Activated CD4-positive, alpha-beta T cell treated with anti-CD3 and anti-CD28 coated beads, Interleukin-2, amount 50 U/mL, for 16 hours (primary cell): ENCODE data around the gene KRT83.
A peak's percentile ranks its signal among the peaks of the same experiment; 100 is the strongest.

Source experiments
- DNase-seq: peaks from one replicate; pipeline ENCODE4 v3.0.0-alpha.2; 2020

The KRT83 gene

GRCh38 chr12:52331039-52331438 lies 9.8 kb upstream of the KRT83 start:
- DNase-seq = no peak

DNA sequence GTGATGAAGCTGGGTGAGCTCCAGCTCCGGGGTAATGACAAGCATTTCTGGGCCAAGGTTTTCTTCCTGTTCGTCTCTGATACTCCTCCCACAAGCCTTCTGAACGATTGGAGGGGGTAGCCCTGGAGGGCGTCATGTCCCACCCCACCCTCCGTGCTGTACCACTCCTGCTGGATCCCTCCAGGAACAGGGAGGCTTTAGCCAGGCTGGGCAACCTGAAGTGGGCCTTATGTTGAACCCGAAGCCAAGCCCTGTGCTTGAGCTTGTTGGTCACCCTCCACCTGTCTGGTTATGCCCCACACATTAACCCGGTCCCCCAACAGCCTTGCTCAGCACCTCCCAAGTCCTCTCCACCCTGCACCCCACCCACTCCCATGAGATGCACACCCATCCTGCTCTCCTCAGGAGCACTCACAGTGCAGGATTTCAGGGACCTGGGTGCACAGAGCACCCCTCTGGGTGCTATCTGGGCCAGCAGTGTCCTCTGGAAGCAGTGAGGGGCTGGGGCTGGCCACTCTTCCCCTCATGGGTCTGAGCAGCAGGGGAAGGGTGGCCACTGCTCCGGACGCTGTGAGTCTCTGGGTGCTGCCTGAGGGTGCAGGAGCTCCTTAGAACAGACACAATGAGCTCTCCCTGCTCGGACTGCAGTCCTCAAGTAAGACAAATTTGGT lies 6.8 kb upstream of the KRT83 start:
- DNase-seq = no peak

GRCh38 chr12:52327052-52327829 lies 6.0 kb upstream of the KRT83 start:
- peak; percentile 91 for DNase-seq

DNA sequence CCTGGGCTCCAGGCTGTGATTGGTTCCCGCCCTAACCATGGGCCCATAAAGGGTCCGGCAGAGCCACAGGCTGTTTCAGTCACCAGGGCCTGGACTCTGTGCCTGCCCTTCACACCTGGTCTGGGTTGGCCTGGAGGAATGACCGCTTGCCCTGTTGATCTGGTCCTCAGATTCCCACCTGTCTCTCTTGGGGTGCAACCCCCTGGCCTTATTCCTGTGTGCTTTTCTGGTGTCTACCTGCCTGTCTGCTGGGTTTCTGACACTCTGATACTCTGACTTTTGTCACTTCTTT lies 2.9 kb upstream of the KRT83 start:
- no peak for DNase-seq

DNA sequence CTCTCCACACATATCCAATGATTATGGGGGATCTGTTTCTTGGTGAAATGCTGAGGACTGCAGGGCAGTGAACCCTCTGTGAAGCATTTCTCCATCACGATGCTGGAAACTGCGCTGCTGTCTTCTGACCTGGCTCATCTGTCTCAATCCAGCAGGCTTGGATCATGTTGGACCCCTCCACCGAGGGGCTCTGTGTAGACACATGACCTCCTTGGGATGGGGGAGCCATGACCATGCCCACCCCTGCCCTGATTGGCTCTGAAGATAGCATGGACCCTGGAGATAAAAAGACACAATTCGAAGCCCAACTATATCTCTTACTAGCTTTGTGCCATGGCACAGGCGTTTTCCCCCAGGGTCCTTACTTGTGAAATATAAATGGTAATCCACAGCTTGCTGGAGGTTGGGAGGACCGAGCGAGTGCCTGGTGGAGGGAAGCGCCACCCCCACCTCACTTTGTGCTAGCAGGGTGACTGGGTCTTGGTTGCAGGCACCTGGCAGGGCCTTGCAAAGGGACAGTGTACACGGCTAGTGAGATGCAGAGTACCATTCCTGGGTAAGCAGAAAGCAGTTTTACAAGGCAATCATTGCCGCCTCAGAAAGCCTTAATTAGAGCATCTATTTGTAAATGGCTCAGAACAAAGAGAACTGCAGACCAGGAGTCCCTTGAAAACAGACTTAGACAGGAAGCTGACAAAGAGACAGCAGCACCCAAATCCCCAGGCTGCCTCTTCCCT lies 2.4 kb upstream of the KRT83 start:
- DNase-seq = no peak

DNA sequence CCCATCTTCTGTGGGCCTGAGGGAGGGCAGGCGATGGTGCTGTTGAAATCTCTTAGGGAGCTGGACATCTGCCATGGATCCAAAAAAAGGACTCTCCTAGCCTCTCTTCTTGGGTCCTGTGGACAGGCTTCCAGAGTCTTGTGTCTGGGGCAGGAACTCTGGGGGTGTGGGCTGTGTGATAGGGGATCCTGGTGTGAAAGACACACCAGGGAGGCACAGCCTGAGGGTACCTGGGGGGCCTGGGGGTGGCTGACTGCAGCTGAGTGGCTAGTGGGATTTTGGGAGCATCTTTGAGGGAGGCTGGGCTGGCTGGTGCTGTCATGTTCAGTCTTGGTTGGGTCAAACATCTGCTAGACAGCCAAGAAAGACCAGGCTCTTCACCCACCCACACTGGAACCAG lies 1.8 kb upstream of the KRT83 start:
- DNase-seq = no peak

- no peak for DNase-seq
Measured at GRCh38 chr12:52322069-52322468, 871 bp upstream of the KRT83 start.

GRCh38 chr12:52321418-52321817 lies 220 bp upstream of the KRT83 start:
- no peak for DNase-seq

DNA sequence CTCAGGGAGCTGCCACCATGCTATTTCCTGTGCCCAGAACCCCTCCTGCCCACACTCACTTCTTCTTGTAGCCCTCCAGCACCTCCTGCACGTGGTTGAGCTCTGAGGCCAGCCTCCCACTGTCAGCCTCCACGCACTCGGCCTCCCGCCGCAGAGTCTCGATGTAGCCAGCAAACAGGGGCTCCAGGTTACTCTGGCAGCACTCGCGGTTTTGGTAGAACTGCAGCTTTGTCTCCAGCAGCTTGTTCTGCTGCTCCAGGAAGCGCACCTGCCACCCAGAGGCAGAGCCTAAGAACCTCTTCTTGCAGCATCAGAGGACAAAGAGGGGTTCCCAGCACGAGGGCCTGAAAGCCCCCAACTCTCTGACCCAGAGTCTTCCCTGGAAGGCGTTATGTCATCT lies 2.1 kb downstream of the KRT83 start:
- DNase-seq = no peak

GRCh38 chr12:52318241-52318990 lies 2.8 kb downstream of the KRT83 start:
- no peak for DNase-seq

DNA sequence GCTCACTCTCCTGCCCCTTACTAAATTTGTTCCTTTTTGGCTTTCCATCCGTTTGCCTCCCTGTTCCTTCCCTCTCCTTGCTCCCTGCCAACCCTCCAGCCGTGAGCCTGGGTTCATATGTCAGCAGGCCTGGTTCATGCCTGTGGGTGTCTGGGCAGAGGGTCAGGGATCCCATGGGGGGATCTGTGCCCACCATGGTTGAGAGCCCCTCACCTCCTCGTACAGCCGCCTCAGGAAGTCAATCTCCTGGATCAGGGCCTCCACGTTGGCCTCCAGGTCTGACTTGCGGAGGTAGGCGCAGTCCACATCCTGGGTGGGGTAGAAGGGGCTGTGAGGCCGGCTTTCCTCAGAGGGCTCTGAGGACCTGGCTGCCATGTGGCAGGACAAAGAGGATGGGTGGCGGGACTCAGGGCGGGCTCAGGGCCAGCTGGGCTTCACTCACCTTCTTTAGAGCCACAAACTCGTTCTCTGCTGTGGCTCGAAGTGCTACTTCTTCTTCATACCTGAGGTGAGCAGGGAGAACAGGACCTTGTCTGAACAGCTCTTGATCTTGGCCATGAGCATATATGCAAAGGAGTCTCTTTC lies 3.6 kb downstream of the KRT83 start:
- DNase-seq = no peak

DNA sequence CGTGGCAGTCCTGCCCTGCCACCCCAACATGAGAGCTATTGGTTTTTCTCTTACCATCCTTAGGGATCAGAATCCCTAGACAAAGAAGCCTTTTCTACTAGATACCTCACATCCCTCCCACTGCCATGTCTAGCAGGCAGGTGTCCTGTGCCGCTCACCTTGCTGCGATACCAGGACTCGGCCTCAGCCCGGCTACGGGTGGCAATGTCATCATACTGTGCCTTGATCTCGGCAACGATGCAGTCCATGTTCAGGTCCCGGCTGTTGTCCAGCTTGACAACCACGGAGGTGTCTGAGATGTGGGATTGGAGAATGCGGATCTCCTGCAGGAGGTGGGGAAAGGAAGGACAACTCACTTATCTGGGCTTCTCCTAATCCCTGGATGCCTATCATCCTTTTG lies 4.5 kb downstream of the KRT83 start:
- DNase-seq = no peak

- DNase-seq = no peak
Measured at GRCh38 chr12:52316290-52316689, 4.9 kb downstream of the KRT83 start.

GRCh38 chr12:52315721-52316120 lies 5.5 kb downstream of the KRT83 start:
- peak; percentile 33 for DNase-seq

DNA sequence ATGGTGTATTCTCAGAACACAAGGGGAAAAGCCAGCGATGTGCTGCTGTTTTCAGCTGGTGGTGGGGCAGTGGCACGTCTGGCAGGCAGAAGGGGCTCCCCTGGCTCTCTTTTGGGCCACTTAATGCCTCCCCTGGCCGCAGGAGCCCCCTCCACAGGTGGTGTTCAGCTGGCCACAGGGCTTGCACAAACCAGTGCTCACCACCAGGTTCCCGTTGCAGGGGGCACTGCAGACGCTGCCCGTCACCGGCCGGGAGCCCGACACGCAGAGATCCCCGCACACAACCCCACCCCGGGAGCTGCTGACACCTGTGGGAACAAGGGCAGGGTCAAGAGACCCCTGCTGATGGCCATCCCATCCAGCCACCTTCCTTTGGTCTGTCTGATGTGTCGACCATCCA lies 6.7 kb downstream of the KRT83 start:
- no peak for DNase-seq

DNA sequence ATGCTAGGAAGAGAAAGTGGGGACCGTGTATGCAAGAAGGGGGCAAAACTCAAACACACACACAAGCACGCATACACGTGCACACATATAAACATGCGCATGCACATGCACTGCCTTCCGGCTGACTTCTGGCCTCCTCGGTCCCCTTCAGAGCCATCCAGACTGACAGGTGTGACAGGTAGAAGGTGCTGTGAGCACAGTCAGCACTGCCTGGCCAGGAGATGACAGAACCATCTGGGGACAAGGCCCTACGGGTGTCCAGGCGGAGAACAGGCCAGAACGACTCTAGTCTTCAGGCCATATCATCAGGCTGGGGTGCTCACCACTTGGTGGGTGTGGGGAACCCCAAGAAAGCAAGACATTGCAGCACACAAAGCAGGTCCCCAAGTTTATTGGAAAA lies 7.3 kb downstream of the KRT83 start:
- no peak for DNase-seq

GRCh38 chr12:52313461-52313860 lies 7.7 kb downstream of the KRT83 start:
- DNase-seq = no peak

DNA sequence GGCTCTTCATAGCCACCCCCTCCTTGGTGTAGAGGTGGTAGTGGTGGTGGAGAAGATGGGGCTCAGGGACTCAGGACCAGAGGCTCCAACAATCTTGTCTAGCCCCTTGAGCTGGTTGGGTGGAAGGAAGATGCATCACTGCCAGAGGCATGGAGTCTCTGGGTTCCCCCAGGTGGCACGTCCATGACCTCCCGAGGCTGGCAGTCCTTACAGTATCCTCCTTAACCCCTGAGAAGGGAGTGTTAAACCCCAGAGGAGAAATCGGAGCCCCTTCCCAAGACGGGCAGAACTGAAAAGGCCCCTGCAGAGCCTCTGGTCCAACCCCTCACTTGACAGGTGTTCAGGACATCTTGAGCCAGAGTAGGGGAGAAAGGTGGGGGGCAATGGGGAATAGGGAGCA lies 9.1 kb downstream of the KRT83 start:
- DNase-seq = no peak

GRCh38 chr12:52311285-52311648 lies 9.9 kb downstream of the KRT83 start:
- no peak for DNase-seq

DNA sequence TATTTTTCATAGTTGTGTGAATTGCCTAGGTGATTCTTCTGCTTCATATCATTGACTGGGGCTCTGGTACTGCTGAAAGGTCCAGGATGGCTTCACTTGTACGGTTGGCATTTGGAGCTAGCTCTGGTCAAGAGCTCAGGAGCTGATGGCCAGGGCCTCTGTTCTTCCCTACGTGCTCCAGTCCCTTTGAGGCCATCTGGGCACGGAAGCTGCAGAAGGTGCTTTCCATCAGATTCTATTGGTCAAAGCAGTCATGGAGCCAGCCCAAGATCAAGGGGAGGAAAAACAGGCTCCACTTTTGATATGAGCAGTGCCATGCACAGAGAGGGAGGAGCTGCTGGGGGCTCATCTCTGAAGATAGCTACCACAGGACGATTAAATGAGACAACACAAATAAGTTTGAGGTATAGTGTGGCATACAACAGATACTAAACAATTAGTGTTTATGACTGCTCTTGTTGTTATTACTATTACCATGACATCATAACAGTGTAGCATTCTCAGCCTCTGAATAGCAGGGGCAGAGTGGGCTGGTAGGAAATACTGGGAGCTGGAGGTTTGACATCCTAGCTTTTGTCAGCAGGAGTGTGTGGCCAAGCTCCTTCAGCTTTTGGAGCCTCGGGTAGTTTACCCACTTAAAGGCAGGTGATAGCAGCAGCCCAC lies 10.4 kb downstream of the KRT83 start:
- DNase-seq = no peak

DNA sequence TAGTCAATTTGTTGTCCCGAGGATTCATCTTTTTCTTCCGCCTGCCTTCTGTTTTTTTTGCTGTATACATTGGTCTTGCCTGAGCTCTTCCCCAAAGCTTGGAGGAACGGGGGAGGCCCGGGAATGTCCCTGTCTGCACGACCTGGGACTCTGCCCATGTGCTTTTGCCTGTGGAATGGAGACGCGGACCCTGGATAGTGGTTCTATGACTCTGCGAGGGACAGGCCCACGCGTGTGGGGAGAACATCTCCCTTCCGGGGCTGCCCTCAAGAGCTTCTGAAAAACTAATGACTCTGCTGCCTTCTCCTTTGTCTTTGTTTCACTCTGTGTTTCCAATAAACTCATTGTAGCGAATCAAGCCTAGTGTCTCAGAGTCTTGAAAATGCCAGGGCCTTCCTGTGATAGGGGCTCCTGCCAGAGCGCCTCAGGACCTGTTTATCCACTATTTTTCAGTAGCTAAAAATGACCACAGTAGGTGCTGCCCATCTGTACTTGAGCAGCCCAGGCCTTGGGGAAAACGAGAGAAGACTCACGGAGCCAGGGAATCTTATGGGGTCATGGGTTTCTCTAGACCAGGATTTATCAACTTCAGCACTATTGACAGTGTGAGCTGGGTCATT lies 12.3 kb downstream of the KRT83 start:
- DNase-seq = no peak
